Measurements from ENCODE around the gene VASN.

DNA sequence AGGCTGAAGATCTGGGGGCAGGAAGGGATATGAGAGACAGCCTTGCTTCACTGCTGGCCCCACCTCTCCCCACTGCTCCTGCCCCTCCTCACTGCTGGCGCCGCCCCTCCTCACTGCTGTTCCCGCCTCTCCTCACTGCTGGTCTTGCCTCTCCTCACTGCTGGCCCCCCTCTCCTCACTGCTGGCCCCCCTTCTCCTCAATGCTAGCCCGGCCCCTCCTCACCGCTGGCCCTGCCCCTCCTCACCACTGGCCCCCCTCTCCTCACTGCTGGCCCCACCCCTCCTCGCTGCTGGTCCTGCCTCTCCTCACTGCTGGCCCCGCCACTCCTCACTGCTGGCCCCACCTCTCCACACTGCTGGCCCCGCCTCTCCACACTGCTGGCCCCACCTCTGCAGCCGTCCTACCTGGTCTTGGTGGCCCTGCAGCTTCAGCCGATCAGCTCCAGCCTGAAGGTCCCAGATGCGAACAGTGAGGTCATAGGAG lies 11.1 kb upstream of the VASN start:
- TF ChIP-seq, protein P1, sequence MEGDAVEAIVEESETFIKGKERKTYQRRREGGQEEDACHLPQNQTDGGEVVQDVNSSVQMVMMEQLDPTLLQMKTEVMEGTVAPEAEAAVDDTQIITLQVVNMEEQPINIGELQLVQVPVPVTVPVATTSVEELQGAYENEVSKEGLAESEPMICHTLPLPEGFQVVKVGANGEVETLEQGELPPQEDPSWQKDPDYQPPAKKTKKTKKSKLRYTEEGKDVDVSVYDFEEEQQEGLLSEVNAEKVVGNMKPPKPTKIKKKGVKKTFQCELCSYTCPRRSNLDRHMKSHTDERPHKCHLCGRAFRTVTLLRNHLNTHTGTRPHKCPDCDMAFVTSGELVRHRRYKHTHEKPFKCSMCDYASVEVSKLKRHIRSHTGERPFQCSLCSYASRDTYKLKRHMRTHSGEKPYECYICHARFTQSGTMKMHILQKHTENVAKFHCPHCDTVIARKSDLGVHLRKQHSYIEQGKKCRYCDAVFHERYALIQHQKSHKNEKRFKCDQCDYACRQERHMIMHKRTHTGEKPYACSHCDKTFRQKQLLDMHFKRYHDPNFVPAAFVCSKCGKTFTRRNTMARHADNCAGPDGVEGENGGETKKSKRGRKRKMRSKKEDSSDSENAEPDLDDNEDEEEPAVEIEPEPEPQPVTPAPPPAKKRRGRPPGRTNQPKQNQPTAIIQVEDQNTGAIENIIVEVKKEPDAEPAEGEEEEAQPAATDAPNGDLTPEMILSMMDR (IDR thresholded peaks at IDR 0.05; ENCODE audit: low read length): no peak
- TF ChIP-seq EZH2 (IDR thresholded peaks at IDR 0.05; ENCODE audit: borderline replicate concordance, low read length): no peak
